Loucy (cell line): Measurements from ENCODE around the gene SMARCAL1.

Source experiments
- H2AFZ ChIP-seq: fragments of 200-600 bp; sonication (generic); 2 replicates; pipeline ENCODE4 v1.6.0; 2016; ENCODE audit warnings: antibody characterized with exemption, mild to moderate bottlenecking, low read length, moderate library complexity
- H3F3A ChIP-seq: fragments of 200-600 bp; 2 replicates; pipeline ENCODE4 v1.6.0; 2016; ENCODE audit warnings: antibody characterized with exemption, low read depth, mild to moderate bottlenecking
- H3K27me3 ChIP-seq: fragments of 200-600 bp; sonication (generic); 2 replicates; pipeline ENCODE4 v1.6.1; 2014; ENCODE audit warnings: low read length, mild to moderate bottlenecking; ENCODE audit not compliant: insufficient read depth, poor library complexity, severe bottlenecking
- H3K36me3 ChIP-seq: fragments of 200-600 bp; sonication (generic); 2 replicates; pipeline ENCODE4 v1.6.1; 2016; ENCODE audit warnings: low read length; ENCODE audit not compliant: insufficient read depth
- H3K4me1 ChIP-seq: fragments of 200-600 bp; sonication (generic); 2 replicates; pipeline ENCODE4 v1.5.1; 2014; ENCODE audit warnings: low read length, mild to moderate bottlenecking; ENCODE audit not compliant: insufficient read depth, poor library complexity, severe bottlenecking
- H3K4me2 ChIP-seq: fragments of 200-600 bp; sonication (generic); 2 replicates; pipeline ENCODE4 v1.6.0; 2014; ENCODE audit warnings: antibody characterized with exemption, low read length, low read depth, mild to moderate bottlenecking; ENCODE audit not compliant: poor library complexity, severe bottlenecking
- H3K4me3 ChIP-seq: fragments of 200-600 bp; sonication (generic); 2 replicates; pipeline ENCODE4 v1.5.1; 2014; ENCODE audit warnings: low read length, mild to moderate bottlenecking, mixed read lengths; ENCODE audit not compliant: poor library complexity, severe bottlenecking
- H3K79me2 ChIP-seq: fragments of 200-600 bp; sonication (generic); 2 replicates; pipeline ENCODE4 v1.6.1; 2014; ENCODE audit warnings: low read length; ENCODE audit not compliant: insufficient read depth
- H3K9ac ChIP-seq: fragments of 200-600 bp; sonication (generic); 2 replicates; pipeline ENCODE4 v1.6.0; 2014; ENCODE audit warnings: mild to moderate bottlenecking, low read depth, low read length, moderate library complexity; ENCODE audit not compliant: poor library complexity, severe bottlenecking
- H3K9me2 ChIP-seq: fragments of 200-600 bp; sonication (generic); replicated peaks from 2 replicates; pipeline ENCODE4 v1.6.1; 2016; ENCODE audit warnings: low read depth, low read length, mixed read lengths
- H3K9me3 ChIP-seq: fragments of 200-600 bp; sonication (generic); 2 replicates; pipeline ENCODE4 v1.6.1; 2014; ENCODE audit warnings: mild to moderate bottlenecking, antibody characterized with exemption, low read length, low read depth; ENCODE audit not compliant: insufficient read depth
- H4K20me1 ChIP-seq: fragments of 200-600 bp; sonication (generic); 2 replicates; pipeline ENCODE4 v1.6.0; 2014; ENCODE audit warnings: antibody characterized with exemption, low read length, mild to moderate bottlenecking; ENCODE audit not compliant: insufficient read depth, poor library complexity, severe bottlenecking
- EZH2phosphoT487 ChIP-seq: fragments of 200-600 bp; IDR thresholded peaks from 2 replicates; pipeline ENCODE4 v1.6.1; 2018; ENCODE audit warnings: antibody characterized with exemption, mild to moderate bottlenecking, moderate library complexity, borderline replicate concordance
- TF ChIP-seq, protein P1 (sequence below): fragments of 200-600 bp; sonication (generic); conservative IDR thresholded peaks from 2 replicates; pipeline ENCODE4 v1.5.1; 2014; ENCODE audit warnings: mild to moderate bottlenecking, antibody characterized with exemption, low read length

SMARCAL1 gene

DNA sequence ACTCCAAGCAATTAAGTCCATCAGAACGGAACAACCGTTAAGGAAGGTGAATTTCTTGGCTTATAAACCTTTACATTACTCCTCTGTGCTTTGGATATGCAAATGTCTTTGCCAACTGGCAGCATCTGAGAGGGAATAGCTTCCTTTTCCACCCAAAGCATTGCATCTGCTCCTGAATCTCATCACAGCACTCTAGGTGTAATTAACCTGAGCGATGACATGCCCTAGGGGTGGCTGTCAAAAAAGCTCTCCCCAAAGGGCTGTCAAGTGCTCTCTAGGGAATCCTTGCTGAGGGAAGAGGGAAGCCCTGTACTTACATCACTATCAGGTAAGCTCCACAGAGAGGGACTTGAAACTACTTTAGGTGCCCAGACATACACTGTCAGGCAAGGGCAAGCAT lies 5.5 kb upstream of the SMARCAL1 start:
- H3F3A ChIP-seq, result no peaks in the 10 kb centered on the region
- no peaks in the 10 kb centered on the region for H4K20me1 ChIP-seq
- no peak overlapping the region for H3K9ac ChIP-seq
- H3K79me2 ChIP-seq, result no peaks in the 10 kb centered on the region
- peaks cover 54% of the 10 kb centered on the region for H3K4me1 ChIP-seq
- 0 out of 2 replicates have a peak overlapping the region, but pooled peaks have one; percentile 12 for H2AFZ ChIP-seq
- no peak overlapping the region for H3K4me3 ChIP-seq
- H3K27me3 ChIP-seq, result no peaks in the 10 kb centered on the region
- H3K36me3 ChIP-seq, result no peaks in the 10 kb centered on the region
- no peak overlapping the region for H3K4me2 ChIP-seq
- H3K9me3 ChIP-seq, result no peaks in the 10 kb centered on the region
- H3K9me2 ChIP-seq, result no peaks in the 10 kb centered on the region
- TF ChIP-seq, protein P1, sequence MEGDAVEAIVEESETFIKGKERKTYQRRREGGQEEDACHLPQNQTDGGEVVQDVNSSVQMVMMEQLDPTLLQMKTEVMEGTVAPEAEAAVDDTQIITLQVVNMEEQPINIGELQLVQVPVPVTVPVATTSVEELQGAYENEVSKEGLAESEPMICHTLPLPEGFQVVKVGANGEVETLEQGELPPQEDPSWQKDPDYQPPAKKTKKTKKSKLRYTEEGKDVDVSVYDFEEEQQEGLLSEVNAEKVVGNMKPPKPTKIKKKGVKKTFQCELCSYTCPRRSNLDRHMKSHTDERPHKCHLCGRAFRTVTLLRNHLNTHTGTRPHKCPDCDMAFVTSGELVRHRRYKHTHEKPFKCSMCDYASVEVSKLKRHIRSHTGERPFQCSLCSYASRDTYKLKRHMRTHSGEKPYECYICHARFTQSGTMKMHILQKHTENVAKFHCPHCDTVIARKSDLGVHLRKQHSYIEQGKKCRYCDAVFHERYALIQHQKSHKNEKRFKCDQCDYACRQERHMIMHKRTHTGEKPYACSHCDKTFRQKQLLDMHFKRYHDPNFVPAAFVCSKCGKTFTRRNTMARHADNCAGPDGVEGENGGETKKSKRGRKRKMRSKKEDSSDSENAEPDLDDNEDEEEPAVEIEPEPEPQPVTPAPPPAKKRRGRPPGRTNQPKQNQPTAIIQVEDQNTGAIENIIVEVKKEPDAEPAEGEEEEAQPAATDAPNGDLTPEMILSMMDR, result no peak
- TF ChIP-seq EZH2phosphoT487, result no peak

DNA sequence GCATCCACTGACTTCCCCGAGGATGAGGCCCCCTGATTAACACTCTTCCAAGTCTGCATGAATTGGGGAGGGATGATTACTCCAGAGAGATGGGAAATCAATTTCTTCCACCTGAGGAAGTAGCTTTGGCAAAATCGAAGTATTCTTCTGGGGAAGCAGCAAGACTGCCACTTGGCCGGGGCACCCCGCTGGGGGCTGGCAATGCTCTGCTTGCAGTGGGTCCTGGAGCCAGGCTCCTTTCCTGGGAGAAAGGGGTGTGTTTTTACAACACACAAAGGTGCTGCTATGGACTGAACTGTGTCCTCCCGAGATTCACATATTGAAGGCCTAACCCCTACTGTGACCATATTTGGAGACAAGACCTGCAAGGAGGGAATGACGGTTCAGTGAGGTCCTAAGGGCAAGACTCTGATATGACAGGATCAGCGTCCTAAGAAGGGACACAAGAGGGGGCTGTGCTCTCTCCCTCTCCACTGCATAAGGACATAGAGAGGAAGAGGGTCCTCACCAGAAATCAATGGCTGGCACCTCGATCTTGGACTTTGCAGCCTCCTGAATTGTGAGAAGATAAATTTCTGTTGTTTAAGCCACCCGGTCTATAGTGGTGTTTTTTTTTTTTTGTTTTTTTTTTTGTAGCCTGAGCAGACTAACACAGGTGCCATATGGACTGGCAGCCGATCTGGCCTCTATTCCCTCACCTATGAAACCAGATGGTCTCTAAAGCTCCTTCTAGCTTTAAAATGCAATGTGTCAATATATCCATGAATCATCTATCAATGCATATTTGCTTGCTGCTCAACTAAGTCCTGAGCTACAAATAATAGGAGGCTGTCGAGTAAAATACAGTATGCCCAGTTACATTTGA lies 3.6 kb upstream of the SMARCAL1 start:
- no peaks in the 10 kb centered on the region for H3F3A ChIP-seq
- H2AFZ ChIP-seq, result no peak overlapping the region
- no peaks in the 10 kb centered on the region for H4K20me1 ChIP-seq
- no peaks in the 10 kb centered on the region for H3K27me3 ChIP-seq
- no peaks in the 10 kb centered on the region for H3K9me3 ChIP-seq
- peaks cover 54% of the 10 kb centered on the region for H3K4me1 ChIP-seq
- no peak overlapping the region for H3K4me2 ChIP-seq
- no peaks in the 10 kb centered on the region for H3K9me2 ChIP-seq
- no peak overlapping the region for H3K4me3 ChIP-seq
- no peak overlapping the region for H3K9ac ChIP-seq
- no peaks in the 10 kb centered on the region for H3K36me3 ChIP-seq
- H3K79me2 ChIP-seq, result peaks cover 11% of the 10 kb centered on the region
- TF ChIP-seq, protein P1, result peak; percentile 59
- TF ChIP-seq EZH2phosphoT487, result no peak

DNA sequence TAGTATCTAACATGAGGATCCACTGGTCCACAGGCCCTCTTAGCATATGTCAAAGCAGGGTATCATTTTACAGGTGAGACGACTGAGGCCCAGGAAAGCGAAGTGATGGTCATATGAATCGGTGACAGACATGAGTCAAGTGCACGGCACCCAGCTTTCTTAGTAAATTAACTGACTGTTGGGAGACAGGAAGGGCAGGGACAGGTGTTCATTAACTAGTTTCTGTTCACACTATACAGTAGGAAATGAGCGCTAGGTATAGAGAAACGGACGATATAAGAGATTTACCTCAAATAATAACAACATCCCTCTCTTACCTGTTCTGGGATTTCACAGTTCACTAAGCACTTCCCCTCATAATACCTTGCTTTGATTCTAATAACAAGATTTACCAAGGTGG lies 1.7 kb upstream of the SMARCAL1 start:
- Histone ChIP-seq H3K79me2 (peaks cover 25% of the 10 kb centered on the region), H3K9me2 (no peaks in the 10 kb centered on the region), H4K20me1 (no peaks in the 10 kb centered on the region), H2AFZ (0 out of 2 replicates have a peak overlapping the region, but pooled peaks have one; percentile 47), H3K4me3 (no peak overlapping the region), H3K36me3 (no peaks in the 10 kb centered on the region), H3K4me2 (peak overlapping the region; percentile 33), H3K27me3 (no peaks in the 10 kb centered on the region), H3K9me3 (no peaks in the 10 kb centered on the region), H3F3A (no peaks in the 10 kb centered on the region), H3K9ac (no peak overlapping the region), H3K4me1 (peaks cover 58% of the 10 kb centered on the region)
- TF ChIP-seq, protein P1, result no peak
- no peak for TF ChIP-seq EZH2phosphoT487
